Measurements from ENCODE around the gene GAREM1. TPM values are rescaled to one million over a fixed set of nuclear protein-coding genes. Genes with fewer than 3 reads are reported as not detected.

Gene GAREM1
- total RNA-seq, 3 donors from 2014 or later: 7.8 to 13.4 (median 12.0) TPM

GRCh38 chr18:32368991-32369390 lies 101.7 kb downstream of the GAREM1 start:
- H3K27ac ChIP-seq: peak overlapping the region in 1 of 2 donors; percentile 63
- peaks cover 0 to 6% of the 10 kb centered on the region in 2 donors for H3K4me1 ChIP-seq

GRCh38 chr18:32368170-32368569 lies 102.5 kb downstream of the GAREM1 start:
- peak overlapping the region; percentile 62 to 63 for H3K27ac ChIP-seq
- H3K36me3 ChIP-seq: no peaks in the 10 kb centered on the region
- H3K27me3 ChIP-seq: no peaks in the 10 kb centered on the region
- H3K4me1 ChIP-seq: no peaks in the 10 kb centered on the region
- no peak overlapping the region for H3K4me3 ChIP-seq
- no peak for DNase-seq (ENCODE audit: low spot score in 2 of 2)
- intact Hi-C loops (cut with DNase I; ENCODE audit: low total_unique reads): no loop called here
- TF ChIP-seq POLR2A (IDR thresholded peaks at IDR 0.05): no peak
- H3K9me3 ChIP-seq: no peaks in the 10 kb centered on the region

More at GRCh38 chr18:32368991-32369390, 101.7 kb downstream of the GAREM1 start:
- no peaks in the 10 kb centered on the region for H3K27me3 ChIP-seq
- no peak for DNase-seq (ENCODE audit: low spot score in 2 of 2)
- TF ChIP-seq POLR2AphosphoS5 (IDR thresholded peaks at IDR 0.05) (no peak), POLR2A (IDR thresholded peaks at IDR 0.05) (no peak), CTCF (IDR thresholded peaks at IDR 0.05) (no peak)
- intact Hi-C loops (cut with DNase I; ENCODE audit: low total_unique reads): no loop called here
- H3K36me3 ChIP-seq: no peaks in the 10 kb centered on the region
- H3K9me3 ChIP-seq: no peaks in the 10 kb centered on the region
- H3K4me3 ChIP-seq: no peak overlapping the region

GRCh38 chr18:32366586-32367538 lies 103.8 kb downstream of the GAREM1 start:
- no peaks in the 10 kb centered on the region for H3K27me3 ChIP-seq
- DNase-seq (ENCODE audit: low spot score in 2 of 2): no peak
- no peak overlapping the region for H3K4me3 ChIP-seq
- peak overlapping the region; percentile 34 to 43 for H3K27ac ChIP-seq
- intact Hi-C loops (cut with DNase I; ENCODE audit: low total_unique reads): no loop called here
- TF ChIP-seq POLR2A (IDR thresholded peaks at IDR 0.05) (no peak), CTCF (IDR thresholded peaks at IDR 0.05) (no peak), POLR2AphosphoS5 (IDR thresholded peaks at IDR 0.05) (no peak)
- H3K9me3 ChIP-seq: no peaks in the 10 kb centered on the region
- no peaks in the 10 kb centered on the region for H3K4me1 ChIP-seq
- no peaks in the 10 kb centered on the region for H3K36me3 ChIP-seq

- intact Hi-C loops (cut with DNase I; ENCODE audit: low total_unique reads): no loop called here
- no peak overlapping the region for H3K4me3 ChIP-seq
- no peaks in the 10 kb centered on the region for H3K27me3 ChIP-seq
- no peak overlapping the region for H3K27ac ChIP-seq
- DNase-seq (ENCODE audit: low spot score in 2 of 2): no peak
- no peaks in the 10 kb centered on the region for H3K4me1 ChIP-seq
- H3K9me3 ChIP-seq: no peaks in the 10 kb centered on the region
- H3K36me3 ChIP-seq: no peaks in the 10 kb centered on the region
- no peak for TF ChIP-seq CTCF (IDR thresholded peaks at IDR 0.05)
- no peak for TF ChIP-seq POLR2AphosphoS5 (IDR thresholded peaks at IDR 0.05)
Observed at GRCh38 chr18:32362484-32362883, 108.2 kb downstream of the GAREM1 start.

- no peak for DNase-seq (ENCODE audit: low spot score in 2 of 2)
- Histone ChIP-seq H3K27me3 (no peaks in the 10 kb centered on the region), H3K4me1 (no peaks in the 10 kb centered on the region), H3K27ac (no peak overlapping the region), H3K36me3 (no peaks in the 10 kb centered on the region), H3K4me3 (no peak overlapping the region), H3K9me3 (no peaks in the 10 kb centered on the region)
- TF ChIP-seq POLR2A (IDR thresholded peaks at IDR 0.05): no peak
- TF ChIP-seq CTCF (IDR thresholded peaks at IDR 0.05): no peak
- TF ChIP-seq POLR2AphosphoS5 (IDR thresholded peaks at IDR 0.05): no peak
- intact Hi-C loops (cut with DNase I; ENCODE audit: low total_unique reads): no loop called here
Observed at GRCh38 chr18:32360682-32361345, 109.9 kb downstream of the GAREM1 start.
